ENCODE measurements around the gene OR10AG1.

GRCh38 chr11:55956521-55956920, 13.2 kb downstream of the OR10AG1 start:
- no peak for TF ChIP-seq REST (IDR thresholded peaks at IDR 0.05; ENCODE audit: insufficient read depth in 1 of 2, low read depth in 2 of 2, low read length in 2 of 2)
- no peak for TF ChIP-seq POLR2AphosphoS5 (IDR thresholded peaks at IDR 0.05; ENCODE audit: low read depth, low read length)
- no peak for TF ChIP-seq FOXP2 (optimal IDR thresholded peaks at IDR 0.05; ENCODE audit: borderline replicate concordance, extremely low read depth, extremely low read length, insufficient read depth)
- no peak for TF ChIP-seq TAF1 (IDR thresholded peaks at IDR 0.05; ENCODE audit: borderline replicate concordance, insufficient read depth, low read length)
